Stomach (tissue), 9 donors: ENCODE data around the gene STRADA. TPM values are rescaled to one million over a fixed set of nuclear protein-coding genes. Genes with fewer than 3 reads are reported as not detected.
A peak's percentile ranks its signal among the peaks of the same experiment; 100 is the strongest.

Experiments used
- DNase-seq, 2 donors: peaks; one replicate each; pipeline versions ENCODE4 v3.0.0 to v3.0.0-alpha.2; 2013 to 2019
- H3K27ac ChIP-seq, 5 donors: fragments of 200-600 bp in 4 of 5; sonication (generic) in 4 of 5; one replicate each; pipeline ENCODE4 v1.5.1; 2013 to 2019; ENCODE audit warnings: mild to moderate bottlenecking in 1 of 5, moderate library complexity in 1 of 5
- H3K27me3 ChIP-seq, 3 donors: fragments of 200-600 bp; sonication (generic); one replicate each; pipeline ENCODE4 v1.5.1; 2017 to 2019; ENCODE audit warnings: mixed run types in 1 of 3
- H3K36me3 ChIP-seq, 4 donors: fragments of 200-600 bp; sonication (generic); 1 replicate in 3 of 4; 2 replicates in 1 of 4; pipeline ENCODE4 v1.5.1; 2016 to 2019
- H3K4me1 ChIP-seq, 4 donors: fragments of 200-600 bp; sonication (generic); one replicate each; pipeline ENCODE4 v1.5.1; 2016 to 2019
- H3K4me3 ChIP-seq, 4 donors: fragments of 200-600 bp; sonication (generic) in 3 of 4; one replicate each; pipeline ENCODE4 v1.5.1; 2016 to 2019; ENCODE audit warnings: mild to moderate bottlenecking in 1 of 4
- H3K9me3 ChIP-seq, 4 donors: fragments of 200-600 bp; sonication (generic); one replicate each; pipeline ENCODE4 v1.5.1; 2016 to 2019
- CTCF ChIP-seq, 7 experiments: fragments of 450-650 bp in 4 of 7; fragments of 200-600 bp in 3 of 7; sonication (generic) in 3 of 7; IDR thresholded peaks; one replicate each; pipeline ENCODE4 v1.5.1; 2016 to 2019; ENCODE audit warnings: antibody characterized with exemption in 7 of 7, control low read depth in 2 of 7, mild to moderate bottlenecking in 1 of 7
- EP300 ChIP-seq: sonication (generic); formaldehyde crosslinking; IDR thresholded peaks from one replicate; pipeline ENCODE4 v1.6.1; 2017; ENCODE audit warnings: antibody characterized with exemption
- POLR2A ChIP-seq, 4 donors: fragments of 450-650 bp; IDR thresholded peaks; one replicate each; pipeline ENCODE4 v1.6.1; 2016; ENCODE audit warnings: antibody characterized with exemption in 4 of 4, control low read depth in 2 of 4, mild to moderate bottlenecking in 1 of 4, moderate library complexity in 1 of 4
- POLR2AphosphoS5 ChIP-seq, 3 donors: sonication (generic); formaldehyde crosslinking; IDR thresholded peaks; one replicate each; pipeline ENCODE4 v1.6.1; 2016; ENCODE audit warnings: antibody characterized with exemption in 3 of 3
- WGBS, 5 donors: extraction: QIAGEN DNeasy Blood & Tissue Kit in 3 of 5; methylation state at CpG; one replicate each; pipeline versions ENCODE4 v1.1.5 to v1.1.7; 2013 to 2018; 5-methylcytosine and 5-hydroxymethylcytosine counted together
- intact Hi-C: fragments of 100-400 bp; cut with DNase I; formaldehyde crosslinking; loops from one replicate; pipeline ENCODE4 v1.15.1; 2023; ENCODE audit warnings: low total_unique reads
- polyA plus RNA-seq, 3 donors: library from polyadenylated mRNA; stranded (reverse); fragments of 200-250 nt; gene quantifications; one replicate each; pipeline ENCODE4 v1.2.3, GENCODE V29; 2013
- total RNA-seq, 5 donors: library from RNA; depleted of rRNA; stranded (reverse); fragments of >200 nt; gene quantifications; one replicate each; pipeline versions ENCODE4 v1.1.0 to v1.2.3, GENCODE V29; 2014 to 2016
- donor health status: healthy with polysubstance abuse.
- donor health status: Bipolar disorder and iron deficiency.
- donor health status: healthy.

Gene STRADA
- total and polyA plus RNA-seq, 8 donors, result 9.8 to 56.2 (median 22.2) TPM

- no peak overlapping the region for H3K4me3 ChIP-seq
- H3K4me1 ChIP-seq, result peaks cover 3 to 42% (median 22%) of the 10 kb centered on the region in 4 donors
- intact Hi-C loops, result no loop called here
- no peak overlapping the region for H3K27ac ChIP-seq
- peaks cover 46 to 90% (median 87%) of the 10 kb centered on the region in 4 donors for H3K36me3 ChIP-seq
- TF ChIP-seq CTCF (IDR thresholded peaks at IDR 0.05), result no peak
- TF ChIP-seq POLR2AphosphoS5 (IDR thresholded peaks at IDR 0.05), result no peak
- no peak for TF ChIP-seq POLR2A (IDR thresholded peaks at IDR 0.05)
- TF ChIP-seq EP300, result no peak
- 85 to 97% (median 95%) methylated on average over 3 of the region's 3 CpGs for WGBS, 5 donors
- no peaks in the 10 kb centered on the region for H3K27me3 ChIP-seq
- H3K9me3 ChIP-seq, result no peaks in the 10 kb centered on the region
- no peak for DNase-seq
Measured at GRCh38 chr17:63685578-63685977, 56.0 kb downstream of the STRADA start.

GRCh38 chr17:63685041-63685440, 56.6 kb downstream of the STRADA start:
- Histone ChIP-seq H3K27me3 (no peaks in the 10 kb centered on the region), H3K9me3 (no peaks in the 10 kb centered on the region), H3K4me1 (peaks cover 3 to 45% (median 22%) of the 10 kb centered on the region in 4 donors), H3K4me3 (no peak overlapping the region), H3K36me3 (peaks cover 41 to 90% (median 84%) of the 10 kb centered on the region in 4 donors), H3K27ac (no peak overlapping the region)
- 20 to 46% (median 25%) methylated on average over 2 of the region's 2 CpGs for WGBS, 5 donors
- DNase-seq, result peak in 1 of 2 donors; percentile 56
- TF ChIP-seq EP300 (no peak), POLR2A (IDR thresholded peaks at IDR 0.05) (no peak), POLR2AphosphoS5 (IDR thresholded peaks at IDR 0.05) (no peak), CTCF (IDR thresholded peaks at IDR 0.05) (no peak)
- intact Hi-C loops, result no loop called here

GRCh38 chr17:63682981-63683380, 58.6 kb downstream of the STRADA start:
- no peaks in the 10 kb centered on the region for H3K27me3 ChIP-seq
- H3K4me1 ChIP-seq, result peaks cover 3 to 45% (median 22%) of the 10 kb centered on the region in 4 donors
- H3K27ac ChIP-seq, result no peak overlapping the region
- intact Hi-C loops, result no loop called here
- H3K4me3 ChIP-seq, result no peak overlapping the region
- DNase-seq, result no peak
- no peaks in the 10 kb centered on the region for H3K9me3 ChIP-seq
- TF ChIP-seq EP300 (no peak), CTCF (IDR thresholded peaks at IDR 0.05) (no peak), POLR2A (IDR thresholded peaks at IDR 0.05) (no peak), POLR2AphosphoS5 (IDR thresholded peaks at IDR 0.05) (no peak)
- peaks cover 25 to 88% (median 72%) of the 10 kb centered on the region in 4 donors for H3K36me3 ChIP-seq

- DNase-seq, result no peak
- peaks cover 6 to 46% (median 22%) of the 10 kb centered on the region in 4 donors for H3K4me1 ChIP-seq
- no peaks in the 10 kb centered on the region for H3K9me3 ChIP-seq
- 80 to 100% (median 96%) methylated on average over 1 of the region's 1 CpG for WGBS, 5 donors
- no peak overlapping the region for H3K4me3 ChIP-seq
- H3K36me3 ChIP-seq, result peaks cover 23 to 88% (median 73%) of the 10 kb centered on the region in 4 donors
- H3K27ac ChIP-seq, result no peak overlapping the region
- intact Hi-C loops, result no loop called here
- H3K27me3 ChIP-seq, result no peaks in the 10 kb centered on the region
- TF ChIP-seq CTCF (IDR thresholded peaks at IDR 0.05) (no peak), POLR2A (IDR thresholded peaks at IDR 0.05) (no peak), EP300 (no peak), POLR2AphosphoS5 (IDR thresholded peaks at IDR 0.05) (no peak)
Measured at GRCh38 chr17:63682441-63682840, 59.2 kb downstream of the STRADA start.
